GM23338 (cell line): ENCODE measurements around the gene MTNR1B. TPM values are rescaled to one million over a fixed set of nuclear protein-coding genes. Genes with fewer than 3 reads are reported as not detected.

ENCODE experiments used
- ATAC-seq: fragments of 200-7000 bp; cut with Tn5 transposase; 3 replicates; pipeline ENCODE4 v1.9.1; 2020
- DNase-seq: peaks from one replicate; pipeline ENCODE4 v3.0.0-alpha.2; 2015; ENCODE audit warnings: low spot score
- H2AFZ ChIP-seq: fragments of 200-600 bp; sonication (generic); 2 replicates; pipeline ENCODE4 v1.8.0; 2016; ENCODE audit warnings: antibody characterized with exemption, mild to moderate bottlenecking, moderate library complexity
- H3F3A ChIP-seq: fragments of 200-600 bp; sonication (generic); replicated peaks from 2 replicates; pipeline ENCODE4 v1.8.0; 2017; ENCODE audit warnings: antibody characterized with exemption, mixed run types, low read depth
- H3K27ac ChIP-seq: fragments of 200-600 bp; sonication (generic); 2 replicates; pipeline ENCODE4 v1.6.1; 2016; ENCODE audit warnings: low read depth
- H3K27me3 ChIP-seq: fragments of 200-600 bp; sonication (generic); 2 replicates; pipeline ENCODE4 v1.8.0; 2016; ENCODE audit warnings: mild to moderate bottlenecking, mixed run types, moderate library complexity; ENCODE audit not compliant: insufficient read depth
- H3K36me3 ChIP-seq: fragments of 200-600 bp; sonication (generic); 2 replicates; pipeline ENCODE4 v1.8.0; 2016; ENCODE audit warnings: mild to moderate bottlenecking; ENCODE audit not compliant: insufficient read depth
- H3K4me1 ChIP-seq: fragments of 200-600 bp; sonication (generic); 2 replicates; pipeline ENCODE4 v1.8.0; 2016; ENCODE audit warnings: mild to moderate bottlenecking, moderate library complexity; ENCODE audit not compliant: insufficient read depth
- H3K4me2 ChIP-seq: fragments of 200-600 bp; sonication (generic); 2 replicates; pipeline ENCODE4 v1.7.1; 2017; ENCODE audit warnings: mixed run types
- H3K4me3 ChIP-seq: fragments of 200-600 bp; sonication (generic); 2 replicates; pipeline ENCODE4 v1.6.1; 2016; ENCODE audit warnings: mixed run types
- H3K79me2 ChIP-seq: fragments of 200-600 bp; sonication (generic); replicated peaks from 2 replicates; pipeline ENCODE4 v1.8.0; 2017; ENCODE audit warnings: mild to moderate bottlenecking; ENCODE audit not compliant: insufficient read depth
- H3K9me2 ChIP-seq: fragments of 200-600 bp; sonication (generic); 2 replicates; pipeline ENCODE4 v1.8.0; 2017; ENCODE audit not compliant: insufficient read depth
- H4K20me1 ChIP-seq: fragments of 200-600 bp; sonication (generic); replicated peaks from 2 replicates; pipeline ENCODE4 v1.8.0; 2017; ENCODE audit warnings: mild to moderate bottlenecking; ENCODE audit not compliant: insufficient read depth
- H3K27ac Mint-ChIP-seq: 2 replicates; pipeline ENCODE4 v1.8.0; 2020; ENCODE audit warnings: inconsistent platforms, mild to moderate bottlenecking, moderate library complexity, mixed read lengths
- H3K27me3 Mint-ChIP-seq: 3 replicates; pipeline ENCODE4 v1.8.0; 2022; ENCODE audit warnings: low read depth, mild to moderate bottlenecking, moderate library complexity, mixed read lengths, inconsistent platforms; ENCODE audit not compliant: insufficient read depth, poor library complexity
- H3K36me3 Mint-ChIP-seq: 3 replicates; pipeline ENCODE4 v1.8.0; 2021; ENCODE audit warnings: low read depth, mild to moderate bottlenecking, inconsistent platforms, moderate library complexity, mixed read lengths
- H3K4me1 Mint-ChIP-seq: 3 replicates; pipeline ENCODE4 v1.8.0; 2020; ENCODE audit warnings: mild to moderate bottlenecking, inconsistent platforms, mixed read lengths
- H3K4me3 Mint-ChIP-seq: 3 replicates; pipeline ENCODE4 v1.8.0; 2021; ENCODE audit warnings: moderate library complexity, mild to moderate bottlenecking, inconsistent platforms, mixed read lengths
- H3K9me3 Mint-ChIP-seq: 3 replicates; pipeline ENCODE4 v1.8.0; 2020; ENCODE audit warnings: moderate library complexity, mild to moderate bottlenecking, inconsistent platforms, mixed read lengths
- ETS1 ChIP-seq: IDR thresholded peaks from 2 replicates; pipeline ENCODE4 v1.6.1; 2016; ENCODE audit warnings: antibody characterized with exemption
- EZH2phosphoT487 ChIP-seq: fragments of 200-600 bp; sonication (generic); IDR thresholded peaks from one replicate; pipeline ENCODE4 v1.8.1; 2018; ENCODE audit warnings: antibody characterized with exemption; ENCODE audit not compliant: unreplicated experiment
- JUNB ChIP-seq: IDR thresholded peaks from one replicate; pipeline ENCODE4 v1.6.1; 2016; ENCODE audit warnings: antibody characterized with exemption; ENCODE audit not compliant: unreplicated experiment
- NANOG ChIP-seq: IDR thresholded peaks from 2 replicates; pipeline ENCODE4 v1.6.1; 2016; ENCODE audit warnings: antibody characterized with exemption, borderline replicate concordance
- ZNF114 ChIP-seq: fragments of 250-450 bp; sonication (Bioruptor Pico); IDR thresholded peaks from 2 replicates; pipeline ENCODE4 v1.5.0; 2020; ENCODE audit warnings: mild to moderate bottlenecking, moderate library complexity
- ZNF331 ChIP-seq: fragments of 250-450 bp; sonication (Bioruptor Pico); IDR thresholded peaks from 2 replicates; pipeline ENCODE4 v1.5.0; 2020; ENCODE audit warnings: low read depth, mild to moderate bottlenecking, moderate library complexity
- ZNF462 ChIP-seq: fragments of 250-450 bp; sonication (Bioruptor Pico); IDR thresholded peaks from 2 replicates; pipeline ENCODE4 v1.5.0; 2020; ENCODE audit warnings: mild to moderate bottlenecking, moderate library complexity
- polyA plus RNA-seq: library from polyadenylated mRNA; unstranded; fragments of >200 nt; fragmentation: Nextera tagmentation; extraction: Ambion mirVana; gene quantifications from 2 replicates; pipeline ENCODE4 v1.2.1, GENCODE V29; 2016
- total RNA-seq: library from RNA; depleted of rRNA; stranded (reverse); fragments of >200 nt; shearing (Covaris generic); gene quantifications from 2 replicates; pipeline ENCODE4 v1.2.3, GENCODE V29; 2014

MTNR1B gene
- total and polyA plus RNA-seq, 2 experiments from 2014 or later = not detected

- no peak for TF ChIP-seq ZNF462 (CRISPR knock-in tag)
- TF ChIP-seq ZNF331 (CRISPR knock-in tag) = no peak
Observed at GRCh38 chr11:92929653-92930052, 39.8 kb upstream of the MTNR1B start (continued).

- Mint-ChIP-seq H3K4me3 (no peak overlapping the region), H3K4me1 (no peaks in the 10 kb centered on the region), H3K9me3 (peaks cover 8% of the 10 kb centered on the region; the same call in 1 of the 3 replicates), H3K27ac (no peak overlapping the region), H3K27me3 (peaks cover 9% of the 10 kb centered on the region), H3K36me3 (peaks cover 2% of the 10 kb centered on the region; the same call in 1 of the 3 replicates)
- Histone ChIP-seq H3K79me2 (no peaks in the 10 kb centered on the region), H3K9me2 (no peaks in the 10 kb centered on the region), H2AFZ (no peak overlapping the region), H3K4me2 (no peak overlapping the region), H3K4me1 (no peaks in the 10 kb centered on the region), H3K36me3 (no peaks in the 10 kb centered on the region), H3F3A (no peaks in the 10 kb centered on the region), H3K27ac (no peak overlapping the region), H3K4me3 (no peak overlapping the region), H4K20me1 (no peaks in the 10 kb centered on the region), H3K27me3 (no peaks in the 10 kb centered on the region)
- ATAC-seq (no peak), DNase-seq (no peak)
- TF ChIP-seq EZH2phosphoT487 (no peak), ZNF114 (CRISPR knock-in tag) (no peak), ZNF462 (CRISPR knock-in tag) (no peak), JUNB (no peak), ETS1 (no peak), NANOG (no peak)
Observed at GRCh38 chr11:92931746-92932422, 37.6 kb upstream of the MTNR1B start.
